ENCODE measurements around the gene ESR2.
A peak's percentile ranks its signal among the peaks of the same experiment; 100 is the strongest.
"Not testable (repeated sequence)": the region's sequence is repeated elsewhere in the genome, so short reads cannot be mapped to it uniquely, and the experiment has no call there.

Gene ESR2

GRCh38 chr14:64220056-64220455 is 74.1 kb downstream of the ESR2 start:
- no peak for DNase-seq

- no peak for DNase-seq
Measured at GRCh38 chr14:64218344-64219240, 75.6 kb downstream of the ESR2 start.

GRCh38 chr14:64217834-64218233 is 76.3 kb downstream of the ESR2 start:
- DNase-seq = no peak

GRCh38 chr14:64217308-64217707 is 76.9 kb downstream of the ESR2 start:
- DNase-seq = no peak

- no peak for DNase-seq
Measured at GRCh38 chr14:64215978-64216377, 78.2 kb downstream of the ESR2 start.

- no peak for DNase-seq
Measured at GRCh38 chr14:64215274-64215673, 78.9 kb downstream of the ESR2 start.

DNA sequence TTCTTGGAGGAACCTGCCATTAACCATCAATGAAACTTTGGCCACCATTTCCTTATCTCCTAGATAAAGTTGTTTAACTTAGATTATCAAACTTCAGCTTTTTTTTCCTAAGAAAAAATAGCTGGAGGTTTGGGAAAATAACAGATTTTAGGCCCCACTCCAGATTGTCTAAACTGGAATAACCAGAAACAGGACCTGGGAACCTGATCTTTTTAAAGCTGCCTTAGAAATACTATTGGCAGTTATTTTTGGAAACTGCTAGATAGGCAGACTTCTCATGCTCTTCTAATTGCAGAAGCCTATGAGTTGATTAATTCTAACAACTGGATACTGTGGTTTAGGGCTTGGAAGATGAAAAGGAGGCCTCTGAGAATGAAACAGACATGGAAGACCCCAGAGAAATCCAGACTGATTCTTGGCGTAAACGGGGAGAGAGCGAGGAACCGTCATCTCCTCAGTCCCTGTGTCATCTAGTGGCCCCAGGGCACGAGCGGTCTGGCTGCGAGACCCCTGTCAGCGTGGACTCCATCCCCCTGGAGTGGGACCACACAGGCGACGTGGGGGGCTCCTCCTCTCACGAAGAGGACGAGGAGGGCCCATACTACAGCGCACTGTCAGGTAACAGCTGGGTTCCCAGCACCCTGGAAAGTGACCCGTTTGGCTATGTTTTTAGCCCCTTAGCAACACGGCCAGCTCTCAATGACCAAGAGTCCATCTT is 80.2 kb downstream of the ESR2 start:
- DNase-seq = no peak

DNA sequence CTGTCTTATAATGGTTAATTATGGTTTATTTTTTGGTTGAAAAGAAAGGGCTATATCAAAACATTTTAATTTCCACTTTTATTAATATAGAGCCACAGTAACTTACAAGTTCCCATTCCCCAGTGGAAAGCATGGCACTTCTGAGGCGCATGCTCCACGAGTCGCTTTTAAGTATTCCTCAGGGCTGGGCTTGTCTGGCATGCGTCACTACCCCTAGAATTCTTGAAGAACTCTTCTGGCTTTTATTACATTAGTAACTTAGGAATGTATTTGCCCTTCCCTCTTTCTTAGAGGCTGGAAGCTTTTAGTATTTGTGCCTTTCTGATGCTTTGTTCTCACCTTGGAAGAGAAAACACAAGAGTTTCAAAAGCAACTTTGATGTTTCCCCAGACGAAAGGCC is 81.1 kb downstream of the ESR2 start:
- no peak for DNase-seq

- DNase-seq = no peak
Measured at GRCh38 chr14:64212666-64213065, 81.5 kb downstream of the ESR2 start.

DNA sequence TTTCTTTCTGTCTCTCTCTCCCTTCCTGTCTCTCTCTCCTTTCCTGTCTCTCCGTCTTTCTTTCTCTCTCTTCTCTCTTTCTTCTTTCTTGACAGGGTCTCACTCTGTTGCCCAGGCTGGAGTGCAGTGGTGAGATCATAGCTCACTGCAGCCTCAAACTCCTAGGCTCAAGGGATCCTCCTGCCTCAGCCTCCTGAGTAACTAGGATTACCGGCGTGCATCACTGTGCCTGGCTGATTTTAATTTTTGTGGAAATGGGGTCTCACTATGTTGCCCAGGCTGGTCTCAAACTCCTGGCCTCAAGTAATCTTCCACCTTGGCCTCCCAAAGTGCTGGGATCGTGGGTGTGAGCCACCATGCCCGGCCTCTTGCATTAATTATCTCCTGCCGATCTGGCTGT is 83.3 kb downstream of the ESR2 start:
- DNase-seq = not testable (repeated sequence)

DNA sequence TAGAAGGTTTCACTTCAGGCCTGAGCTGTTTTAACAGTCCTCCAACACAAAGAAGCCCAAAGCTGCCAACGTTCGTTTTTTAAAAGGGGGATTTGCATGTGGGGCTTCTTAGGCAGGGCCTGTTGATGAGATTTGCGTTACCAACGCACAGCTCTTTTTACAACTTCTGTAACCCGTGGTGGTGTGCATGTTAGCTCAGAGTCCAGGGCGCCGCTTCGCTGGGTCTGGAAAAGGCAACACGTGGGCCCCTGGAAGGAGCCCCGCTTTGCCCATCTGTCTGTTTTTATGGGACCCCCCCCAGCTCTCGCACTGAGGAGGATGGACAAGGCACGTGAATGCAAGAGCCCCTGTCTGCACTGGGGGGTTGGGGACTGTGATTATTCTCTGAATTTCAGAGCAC is 84.0 kb downstream of the ESR2 start:
- DNase-seq = no peak

- no peak for DNase-seq
Measured at GRCh38 chr14:64209444-64210131, 84.6 kb downstream of the ESR2 start.

DNA sequence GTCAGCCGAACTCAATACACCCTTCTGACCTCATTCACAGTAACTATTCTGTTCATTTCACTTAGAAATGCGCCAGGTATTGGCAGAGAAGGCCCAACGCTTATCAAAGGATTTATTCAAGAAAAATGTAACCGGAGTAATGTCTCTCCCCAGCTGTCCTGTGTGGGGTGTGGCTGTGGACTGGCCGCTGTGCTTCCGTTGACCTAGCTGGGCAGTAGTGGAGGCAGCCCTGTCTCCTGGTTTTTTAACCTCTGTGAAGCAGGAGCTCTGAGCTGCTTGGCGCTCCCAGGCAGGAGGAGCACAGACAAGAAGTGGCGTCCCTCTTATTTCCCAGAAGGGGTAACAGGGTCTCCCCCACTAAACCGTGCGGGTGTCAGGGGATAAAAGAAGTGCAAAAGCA is 85.2 kb downstream of the ESR2 start:
- no peak for DNase-seq

GRCh38 chr14:64208261-64208660 is 85.9 kb downstream of the ESR2 start:
- no peak for DNase-seq

- no peak for DNase-seq
Measured at GRCh38 chr14:64203366-64204006, 90.7 kb downstream of the ESR2 start.

- no peak for DNase-seq
Measured at GRCh38 chr14:64202716-64203115, 91.5 kb downstream of the ESR2 start.

- DNase-seq = no peak
Measured at GRCh38 chr14:64201921-64202545, 92.1 kb downstream of the ESR2 start.

- DNase-seq = no peak
Measured at GRCh38 chr14:64201296-64201695, 92.9 kb downstream of the ESR2 start.

DNA sequence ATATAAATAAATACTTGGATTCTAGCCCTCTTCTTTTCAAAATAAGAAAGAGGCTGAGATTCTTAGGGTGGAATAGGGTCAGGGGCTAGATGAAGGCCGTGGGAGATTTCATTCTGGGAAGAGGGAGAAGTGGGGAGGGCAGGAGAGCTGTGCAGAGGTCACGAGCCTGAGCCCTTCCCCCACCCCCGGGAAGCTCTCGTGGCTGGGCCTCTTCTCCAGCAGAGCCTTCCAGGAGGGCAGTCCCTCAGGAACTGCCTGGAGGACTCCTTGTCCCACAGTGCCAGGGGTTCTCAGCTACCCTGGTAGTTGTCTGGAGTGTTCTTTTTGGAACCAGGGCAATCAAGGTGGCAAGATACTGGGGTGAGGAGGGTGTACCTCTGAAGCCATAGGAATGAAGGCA is 94.0 kb downstream of the ESR2 start:
- DNase-seq = no peak

DNA sequence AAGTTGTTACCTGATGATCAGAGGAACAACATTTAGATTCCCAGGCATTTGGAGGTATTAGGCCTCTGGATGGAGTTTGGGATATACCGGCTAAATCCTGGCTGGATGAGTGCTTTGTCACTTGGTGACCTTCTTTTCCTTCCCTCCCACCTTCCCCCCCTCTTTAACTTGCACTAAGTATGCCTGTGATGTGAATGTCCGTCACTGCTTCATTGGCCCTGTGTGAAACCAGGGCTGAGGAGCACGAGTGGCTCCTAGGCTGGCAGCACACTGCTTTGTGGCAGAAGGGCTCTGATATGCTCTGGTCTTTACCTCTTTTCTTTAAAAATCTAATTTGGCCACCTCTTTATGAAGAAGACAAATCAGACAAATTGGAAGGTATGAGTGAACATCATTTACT is 95.7 kb downstream of the ESR2 start:
- no peak for DNase-seq

- DNase-seq = no peak
Measured at GRCh38 chr14:64197996-64198395, 96.2 kb downstream of the ESR2 start.

- peak; percentile 62 for DNase-seq
Measured at GRCh38 chr14:64196814-64197411, 97.3 kb downstream of the ESR2 start.
